Osteoblast (primary cell): Measurements from ENCODE around the gene UNK. TPM values are rescaled to one million over a fixed set of nuclear protein-coding genes. Genes with fewer than 3 reads are reported as not detected.

Experiments used
- DNase-seq: peaks from one replicate; pipeline ENCODE4 v3.0.0; 2011; ENCODE audit warnings: low spot score, mixed read lengths; ENCODE audit not compliant: insufficient read length; ENCODE audit errors: missing footprints
- H2AFZ ChIP-seq: 2 replicates; pipeline ENCODE4 v1.6.0; 2011; ENCODE audit warnings: mild to moderate bottlenecking, low read length
- H3K27ac ChIP-seq: 2 replicates; pipeline ENCODE4 v1.5.1; 2011; ENCODE audit warnings: mild to moderate bottlenecking, low read depth, low read length, moderate library complexity
- H3K27me3 ChIP-seq: 2 replicates; pipeline ENCODE4 v1.6.0; 2012; ENCODE audit warnings: mild to moderate bottlenecking, control low read depth, inconsistent platforms, low read length, moderate library complexity; ENCODE audit not compliant: insufficient read depth
- H3K36me3 ChIP-seq: 2 replicates; pipeline ENCODE4 v1.5.1; 2011; ENCODE audit warnings: mild to moderate bottlenecking, low read length, control low read depth, moderate library complexity; ENCODE audit not compliant: insufficient read depth
- H3K4me1 ChIP-seq: 2 replicates; pipeline ENCODE4 v1.5.1; 2011; ENCODE audit warnings: mild to moderate bottlenecking, low read length, control low read depth, moderate library complexity; ENCODE audit not compliant: insufficient read depth
- H3K4me2 ChIP-seq: 2 replicates; pipeline ENCODE4 v1.6.0; 2011; ENCODE audit warnings: mild to moderate bottlenecking, low read length; ENCODE audit not compliant: insufficient read depth
- H3K4me3 ChIP-seq: fragments of 200-600 bp; sonication (generic); 3 replicates; pipeline ENCODE4 v1.5.1; 2012; ENCODE audit warnings: mild to moderate bottlenecking, low read length, inconsistent platforms; ENCODE audit not compliant: insufficient read depth
- H3K79me2 ChIP-seq: 2 replicates; pipeline ENCODE4 v1.6.0; 2012; ENCODE audit warnings: mild to moderate bottlenecking, low read length, control low read depth, inconsistent platforms; ENCODE audit not compliant: insufficient read depth
- H3K9me3 ChIP-seq: 2 replicates; pipeline ENCODE4 v1.5.1; 2011; ENCODE audit warnings: low read depth, low read length, control low read depth
- H4K20me1 ChIP-seq: 2 replicates; pipeline ENCODE4 v1.6.0; 2012; ENCODE audit warnings: mild to moderate bottlenecking, low read length, control low read depth; ENCODE audit not compliant: insufficient read depth
- CTCF ChIP-seq: IDR thresholded peaks from 2 replicates; pipeline ENCODE4 v1.5.1; 2011; ENCODE audit warnings: mild to moderate bottlenecking, low read depth, low read length, moderate library complexity; ENCODE audit errors: extremely low read depth
- total RNA-seq: library from RNA; depleted of rRNA; stranded (reverse); fragments of >200 nt; gene quantifications from 2 replicates; pipeline ENCODE4 v1.2.3, GENCODE V29; 2012

UNK gene
- total RNA-seq, 1 donor = 18.5 TPM

GRCh38 chr17:75740631-75741077 is 44.0 kb upstream of the UNK start:
- Histone ChIP-seq H3K27ac (no peak overlapping the region), H3K36me3 (no peaks in the 10 kb centered on the region), H3K4me2 (no peak overlapping the region), H3K4me3 (no peak overlapping the region), H3K9me3 (no peaks in the 10 kb centered on the region), H3K79me2 (no peaks in the 10 kb centered on the region), H3K4me1 (peaks cover 9% of the 10 kb centered on the region), H2AFZ (no peak overlapping the region), H4K20me1 (no peaks in the 10 kb centered on the region), H3K27me3 (no peaks in the 10 kb centered on the region)
- no peak for TF ChIP-seq CTCF
- DNase-seq = no peak

- H3K9me3 ChIP-seq = no peaks in the 10 kb centered on the region
Measured at GRCh38 chr17:75742337-75742736, 42.3 kb upstream of the UNK start.

DNA sequence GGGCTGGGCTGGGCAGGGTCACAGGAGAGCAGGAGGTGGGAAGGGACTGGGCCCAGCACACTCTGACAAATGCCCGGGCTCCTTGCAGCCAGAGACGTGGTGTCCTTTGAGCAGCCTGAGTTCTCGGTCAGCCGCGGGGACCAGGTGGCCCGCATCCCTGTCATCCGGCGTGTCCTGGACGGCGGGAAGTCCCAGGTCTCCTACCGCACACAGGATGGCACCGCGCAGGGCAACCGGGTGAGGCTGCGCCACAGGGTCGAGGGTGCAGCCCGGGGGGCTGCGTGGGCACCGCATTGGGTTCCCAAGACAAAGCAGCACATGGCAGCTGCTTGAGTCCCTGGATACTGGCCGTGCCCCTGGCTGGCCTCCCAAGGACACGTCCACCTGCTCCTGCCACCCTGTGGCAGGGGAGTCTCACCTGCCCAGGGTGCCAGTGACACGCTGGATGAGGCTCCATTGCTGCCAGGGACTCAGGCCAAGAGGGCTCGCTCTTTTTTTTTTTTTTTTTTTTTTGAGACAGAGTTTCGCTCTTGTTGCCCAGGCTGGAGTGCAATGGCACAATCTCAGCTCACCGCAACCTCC is 40.9 kb upstream of the UNK start:
- Histone ChIP-seq H3K9me3 (no peaks in the 10 kb centered on the region), H3K4me3 (no peak overlapping the region), H3K36me3 (no peaks in the 10 kb centered on the region), H4K20me1 (no peaks in the 10 kb centered on the region), H3K4me1 (peaks cover 3% of the 10 kb centered on the region), H3K27ac (no peak overlapping the region), H2AFZ (no peak overlapping the region), H3K79me2 (no peaks in the 10 kb centered on the region), H3K27me3 (no peaks in the 10 kb centered on the region), H3K4me2 (no peak overlapping the region)
- no peak for TF ChIP-seq CTCF
- no peak for DNase-seq

More at GRCh38 chr17:75742337-75742736, 42.3 kb upstream of the UNK start:
- TF ChIP-seq CTCF = no peak
- no peak overlapping the region for H3K4me2 ChIP-seq
- no peak overlapping the region for H3K27ac ChIP-seq
- no peaks in the 10 kb centered on the region for H3K27me3 ChIP-seq
- no peak overlapping the region for H2AFZ ChIP-seq
- no peak for DNase-seq
- no peak overlapping the region for H3K4me3 ChIP-seq
- H3K4me1 ChIP-seq = peaks cover 9% of the 10 kb centered on the region
- H4K20me1 ChIP-seq = no peaks in the 10 kb centered on the region
- no peaks in the 10 kb centered on the region for H3K36me3 ChIP-seq
- no peaks in the 10 kb centered on the region for H3K79me2 ChIP-seq

DNA sequence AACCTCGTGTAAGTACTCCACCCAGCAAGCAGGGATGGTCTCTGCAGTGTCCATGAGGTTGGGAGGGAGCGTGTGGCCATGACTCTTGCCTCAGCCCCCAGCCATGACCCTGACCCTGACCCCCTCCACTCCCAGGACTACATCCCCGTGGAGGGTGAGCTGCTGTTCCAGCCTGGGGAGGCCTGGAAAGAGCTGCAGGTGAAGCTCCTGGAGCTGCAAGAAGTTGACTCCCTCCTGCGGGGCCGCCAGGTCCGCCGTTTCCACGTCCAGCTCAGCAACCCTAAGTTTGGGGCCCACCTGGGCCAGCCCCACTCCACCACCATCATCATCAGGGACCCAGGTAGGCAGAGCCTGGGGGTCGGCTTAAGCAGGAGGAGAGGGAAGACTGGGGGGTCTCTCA is 35.9 kb upstream of the UNK start:
- no peaks in the 10 kb centered on the region for H3K27me3 ChIP-seq
- no peak overlapping the region for H3K4me3 ChIP-seq
- H3K9me3 ChIP-seq = no peaks in the 10 kb centered on the region
- H3K79me2 ChIP-seq = no peaks in the 10 kb centered on the region
- no peak overlapping the region for H2AFZ ChIP-seq
- no peaks in the 10 kb centered on the region for H4K20me1 ChIP-seq
- H3K27ac ChIP-seq = no peak overlapping the region
- H3K4me2 ChIP-seq = no peak overlapping the region
- peak; percentile 21 for DNase-seq
- H3K36me3 ChIP-seq = no peaks in the 10 kb centered on the region
- TF ChIP-seq CTCF = no peak
- H3K4me1 ChIP-seq = peaks cover 10% of the 10 kb centered on the region
